GM23338 (cell line): ENCODE measurements around the gene SUPT5H. TPM values are rescaled to one million over a fixed set of nuclear protein-coding genes. Genes with fewer than 3 reads are reported as not detected.

ENCODE experiments used
- ATAC-seq: fragments of 200-7000 bp; cut with Tn5 transposase; 3 replicates; pipeline ENCODE4 v1.9.1; 2020
- DNase-seq: peaks from one replicate; pipeline ENCODE4 v3.0.0-alpha.2; 2015; ENCODE audit warnings: low spot score
- H2AFZ ChIP-seq: fragments of 200-600 bp; sonication (generic); 2 replicates; pipeline ENCODE4 v1.8.0; 2016; ENCODE audit warnings: antibody characterized with exemption, mild to moderate bottlenecking, moderate library complexity
- H3F3A ChIP-seq: fragments of 200-600 bp; sonication (generic); replicated peaks from 2 replicates; pipeline ENCODE4 v1.8.0; 2017; ENCODE audit warnings: antibody characterized with exemption, mixed run types, low read depth
- H3K27ac ChIP-seq: fragments of 200-600 bp; sonication (generic); 2 replicates; pipeline ENCODE4 v1.6.1; 2016; ENCODE audit warnings: low read depth
- H3K27me3 ChIP-seq: fragments of 200-600 bp; sonication (generic); 2 replicates; pipeline ENCODE4 v1.8.0; 2016; ENCODE audit warnings: mild to moderate bottlenecking, mixed run types, moderate library complexity; ENCODE audit not compliant: insufficient read depth
- H3K36me3 ChIP-seq: fragments of 200-600 bp; sonication (generic); 2 replicates; pipeline ENCODE4 v1.8.0; 2016; ENCODE audit warnings: mild to moderate bottlenecking; ENCODE audit not compliant: insufficient read depth
- H3K4me1 ChIP-seq: fragments of 200-600 bp; sonication (generic); 2 replicates; pipeline ENCODE4 v1.8.0; 2016; ENCODE audit warnings: mild to moderate bottlenecking, moderate library complexity; ENCODE audit not compliant: insufficient read depth
- H3K4me2 ChIP-seq: fragments of 200-600 bp; sonication (generic); 2 replicates; pipeline ENCODE4 v1.7.1; 2017; ENCODE audit warnings: mixed run types
- H3K4me3 ChIP-seq: fragments of 200-600 bp; sonication (generic); 2 replicates; pipeline ENCODE4 v1.6.1; 2016; ENCODE audit warnings: mixed run types
- H3K79me2 ChIP-seq: fragments of 200-600 bp; sonication (generic); replicated peaks from 2 replicates; pipeline ENCODE4 v1.8.0; 2017; ENCODE audit warnings: mild to moderate bottlenecking; ENCODE audit not compliant: insufficient read depth
- H3K9me2 ChIP-seq: fragments of 200-600 bp; sonication (generic); 2 replicates; pipeline ENCODE4 v1.8.0; 2017; ENCODE audit not compliant: insufficient read depth
- H4K20me1 ChIP-seq: fragments of 200-600 bp; sonication (generic); replicated peaks from 2 replicates; pipeline ENCODE4 v1.8.0; 2017; ENCODE audit warnings: mild to moderate bottlenecking; ENCODE audit not compliant: insufficient read depth
- H3K27ac Mint-ChIP-seq: 2 replicates; pipeline ENCODE4 v1.8.0; 2020; ENCODE audit warnings: inconsistent platforms, mild to moderate bottlenecking, moderate library complexity, mixed read lengths
- H3K27me3 Mint-ChIP-seq: 3 replicates; pipeline ENCODE4 v1.8.0; 2022; ENCODE audit warnings: low read depth, mild to moderate bottlenecking, moderate library complexity, mixed read lengths, inconsistent platforms; ENCODE audit not compliant: insufficient read depth, poor library complexity
- H3K36me3 Mint-ChIP-seq: 3 replicates; pipeline ENCODE4 v1.8.0; 2021; ENCODE audit warnings: low read depth, mild to moderate bottlenecking, inconsistent platforms, moderate library complexity, mixed read lengths
- H3K4me1 Mint-ChIP-seq: 3 replicates; pipeline ENCODE4 v1.8.0; 2020; ENCODE audit warnings: mild to moderate bottlenecking, inconsistent platforms, mixed read lengths
- H3K4me3 Mint-ChIP-seq: 3 replicates; pipeline ENCODE4 v1.8.0; 2021; ENCODE audit warnings: moderate library complexity, mild to moderate bottlenecking, inconsistent platforms, mixed read lengths
- H3K9me3 Mint-ChIP-seq: 3 replicates; pipeline ENCODE4 v1.8.0; 2020; ENCODE audit warnings: moderate library complexity, mild to moderate bottlenecking, inconsistent platforms, mixed read lengths
- EZH2 ChIP-seq: fragments of 200-600 bp; sonication (generic); IDR thresholded peaks from one replicate; pipeline ENCODE4 v1.8.0; 2017; ENCODE audit warnings: antibody characterized with exemption, mild to moderate bottlenecking, low read depth; ENCODE audit not compliant: unreplicated experiment
- ZNF462 ChIP-seq: fragments of 250-450 bp; sonication (Bioruptor Pico); IDR thresholded peaks from 2 replicates; pipeline ENCODE4 v1.5.0; 2020; ENCODE audit warnings: mild to moderate bottlenecking, moderate library complexity
- polyA plus RNA-seq: library from polyadenylated mRNA; unstranded; fragments of >200 nt; fragmentation: Nextera tagmentation; extraction: Ambion mirVana; gene quantifications from 2 replicates; pipeline ENCODE4 v1.2.1, GENCODE V29; 2016
- total RNA-seq: library from RNA; depleted of rRNA; stranded (reverse); fragments of >200 nt; shearing (Covaris generic); gene quantifications from 2 replicates; pipeline ENCODE4 v1.2.3, GENCODE V29; 2014
- TF ChIP-seq, protein P1 (sequence below): IDR thresholded peaks from one replicate; pipeline ENCODE4 v1.6.1; 2018; ENCODE audit warnings: antibody characterized with exemption; ENCODE audit not compliant: unreplicated experiment

The SUPT5H gene
- total and polyA plus RNA-seq, 2 experiments from 2014 or later = 108 to 150 TPM

DNA sequence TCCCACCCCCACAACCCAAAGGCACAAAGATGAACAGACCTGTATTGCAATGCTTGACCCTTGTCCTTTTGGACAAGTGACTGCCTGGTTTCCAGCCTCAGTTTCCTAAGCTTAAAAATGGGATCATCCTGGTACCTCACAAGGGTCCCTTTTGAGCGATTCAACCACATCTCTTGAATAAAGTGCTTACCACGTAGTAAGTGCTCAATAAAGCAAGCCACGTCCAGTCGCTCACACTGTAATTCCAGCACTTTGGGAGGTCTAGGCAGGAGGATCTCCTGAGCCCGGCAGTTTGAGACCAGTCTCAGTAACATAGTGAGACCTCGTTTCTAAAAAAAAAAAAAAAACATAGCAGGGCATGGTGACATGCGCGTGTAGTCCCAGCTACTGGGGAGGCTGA is 54.5 kb downstream of the SUPT5H start:
- H3K9me3 Mint-ChIP-seq = peaks cover 16% of the 10 kb centered on the region
- Histone ChIP-seq H4K20me1 (no peaks in the 10 kb centered on the region), H3K4me2 (no peak overlapping the region), H3K27ac (no peak overlapping the region), H3K27me3 (peaks cover 79% of the 10 kb centered on the region), H3K79me2 (no peaks in the 10 kb centered on the region), H3K9me2 (0 out of 2 replicates have a peak, but pooled peaks cover 7% of the 10 kb centered on the region), H3K4me1 (peaks cover 11% of the 10 kb centered on the region), H3F3A (peaks cover 9% of the 10 kb centered on the region), H3K4me3 (peak overlapping the region; percentile 74; the same call in 1 of the 2 replicates), H3K36me3 (no peaks in the 10 kb centered on the region), H2AFZ (no peak overlapping the region)
- peaks cover 15% of the 10 kb centered on the region for H3K36me3 Mint-ChIP-seq
- H3K27ac Mint-ChIP-seq = no peak overlapping the region
- H3K27me3 Mint-ChIP-seq = peaks cover 78% of the 10 kb centered on the region
- DNase-seq (no peak), ATAC-seq (no peak)
- TF ChIP-seq, protein P1, sequence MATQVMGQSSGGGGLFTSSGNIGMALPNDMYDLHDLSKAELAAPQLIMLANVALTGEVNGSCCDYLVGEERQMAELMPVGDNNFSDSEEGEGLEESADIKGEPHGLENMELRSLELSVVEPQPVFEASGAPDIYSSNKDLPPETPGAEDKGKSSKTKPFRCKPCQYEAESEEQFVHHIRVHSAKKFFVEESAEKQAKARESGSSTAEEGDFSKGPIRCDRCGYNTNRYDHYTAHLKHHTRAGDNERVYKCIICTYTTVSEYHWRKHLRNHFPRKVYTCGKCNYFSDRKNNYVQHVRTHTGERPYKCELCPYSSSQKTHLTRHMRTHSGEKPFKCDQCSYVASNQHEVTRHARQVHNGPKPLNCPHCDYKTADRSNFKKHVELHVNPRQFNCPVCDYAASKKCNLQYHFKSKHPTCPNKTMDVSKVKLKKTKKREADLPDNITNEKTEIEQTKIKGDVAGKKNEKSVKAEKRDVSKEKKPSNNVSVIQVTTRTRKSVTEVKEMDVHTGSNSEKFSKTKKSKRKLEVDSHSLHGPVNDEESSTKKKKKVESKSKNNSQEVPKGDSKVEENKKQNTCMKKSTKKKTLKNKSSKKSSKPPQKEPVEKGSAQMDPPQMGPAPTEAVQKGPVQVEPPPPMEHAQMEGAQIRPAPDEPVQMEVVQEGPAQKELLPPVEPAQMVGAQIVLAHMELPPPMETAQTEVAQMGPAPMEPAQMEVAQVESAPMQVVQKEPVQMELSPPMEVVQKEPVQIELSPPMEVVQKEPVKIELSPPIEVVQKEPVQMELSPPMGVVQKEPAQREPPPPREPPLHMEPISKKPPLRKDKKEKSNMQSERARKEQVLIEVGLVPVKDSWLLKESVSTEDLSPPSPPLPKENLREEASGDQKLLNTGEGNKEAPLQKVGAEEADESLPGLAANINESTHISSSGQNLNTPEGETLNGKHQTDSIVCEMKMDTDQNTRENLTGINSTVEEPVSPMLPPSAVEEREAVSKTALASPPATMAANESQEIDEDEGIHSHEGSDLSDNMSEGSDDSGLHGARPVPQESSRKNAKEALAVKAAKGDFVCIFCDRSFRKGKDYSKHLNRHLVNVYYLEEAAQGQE = no peak
- TF ChIP-seq ZNF462 (CRISPR knock-in tag) (no peak), EZH2 (peak; percentile 9)
- H3K4me1 Mint-ChIP-seq = peaks cover 16% of the 10 kb centered on the region
- peak overlapping the region; percentile 73 for H3K4me3 Mint-ChIP-seq
